Activated CD8-positive, alpha-beta memory T cell treated with anti-CD3 and anti-CD28 coated beads, Interleukin-2, amount 50 U/mL, for 24 hours (primary cell): Measurements from ENCODE around the gene ZBTB46.
"Not testable (repeated sequence)": the region's sequence is repeated elsewhere in the genome, so short reads cannot be mapped to it uniquely, and the experiment has no call there.

Experiments
- DNase-seq: peaks from one replicate; pipeline ENCODE4 v3.0.0-alpha.2; 2020; ENCODE audit errors: extremely low read depth

The ZBTB46 gene

GRCh38 chr20:63830841-63831588 is at the start of gene ZBTB46:
TSS of gene ZBTB46 (minus strand) at chr20:63831264. CDS start at chr20:63790757, 40,507 bp downstream.
- no peak for DNase-seq

DNA sequence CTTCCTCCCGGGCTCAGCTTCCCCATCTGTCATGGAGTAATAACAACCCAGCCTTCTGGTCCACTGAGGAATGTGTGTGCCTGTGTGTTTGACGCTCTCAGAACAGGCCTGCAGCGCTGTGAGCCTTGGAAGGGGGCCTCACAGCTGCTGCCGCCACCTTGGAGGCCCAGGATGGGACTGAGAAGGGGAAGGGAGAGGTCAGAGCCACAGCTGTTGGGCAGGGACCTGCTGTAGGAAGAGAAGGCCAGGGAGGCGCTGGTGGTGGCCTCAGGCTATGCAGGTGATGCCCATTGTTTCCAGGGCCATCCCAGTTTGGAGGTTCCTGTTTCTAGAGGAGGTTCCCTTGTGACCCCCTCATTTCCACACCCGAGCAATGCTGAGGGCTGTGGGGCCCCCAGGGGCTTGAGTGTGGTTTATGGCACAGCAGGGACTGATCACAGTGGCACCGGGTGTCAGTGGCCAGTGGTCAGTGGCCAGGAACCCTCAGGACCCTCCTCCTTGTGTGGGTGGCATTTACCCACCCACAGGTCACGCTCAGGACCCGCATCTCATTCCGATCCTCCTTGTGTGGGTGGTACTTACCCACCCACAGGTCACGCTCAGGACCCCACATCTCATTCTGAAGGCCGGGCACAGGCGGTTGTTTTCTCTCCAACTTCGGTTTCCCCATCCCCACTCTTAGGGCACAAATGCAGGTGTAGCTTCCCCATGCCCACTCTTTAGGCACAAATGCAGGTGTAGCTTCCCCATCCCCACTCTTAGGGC is 48.0 kb upstream of the ZBTB46 start:
- no peak for DNase-seq

DNA sequence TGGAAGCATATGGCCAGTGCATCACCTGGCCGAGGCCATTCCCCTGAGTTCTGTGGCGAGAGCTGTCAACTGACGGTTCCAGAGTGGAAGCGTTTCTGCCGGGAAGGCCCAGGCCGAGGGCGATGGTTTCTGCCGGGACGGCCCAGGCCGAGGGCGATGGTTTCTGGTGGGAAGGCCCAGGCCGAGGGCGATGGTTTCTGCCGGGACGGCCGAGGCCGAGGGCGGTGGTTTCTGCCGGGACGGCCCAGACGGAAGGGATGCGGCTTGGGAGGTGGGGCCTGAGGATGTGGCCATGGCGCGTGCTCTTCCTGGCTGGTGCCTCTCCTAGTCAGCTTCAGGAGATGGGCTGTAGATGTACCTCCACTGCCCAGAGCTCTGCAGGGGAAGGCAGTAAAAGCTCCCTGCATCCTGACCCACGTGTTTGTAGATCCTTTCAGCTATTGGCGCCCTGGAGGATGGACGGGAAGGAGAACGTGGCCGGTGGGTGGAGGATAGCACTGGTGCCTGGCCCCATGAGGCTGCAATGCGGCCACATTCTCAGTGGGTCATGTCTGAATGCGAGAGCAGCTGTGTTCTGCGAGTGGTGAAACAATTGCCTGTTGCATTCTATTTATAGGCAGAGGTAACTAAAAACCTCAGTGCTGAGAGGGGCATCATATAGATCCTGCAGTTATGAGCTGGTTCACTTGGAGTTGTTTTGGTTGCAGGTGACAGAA is 46.8 kb upstream of the ZBTB46 start:
- no peak for DNase-seq

- no peak for DNase-seq
Observed at GRCh38 chr20:63876489-63877036, 45.5 kb upstream of the ZBTB46 start.

GRCh38 chr20:63874241-63874640 is 43.2 kb upstream of the ZBTB46 start:
- DNase-seq = not testable (repeated sequence)

GRCh38 chr20:63873477-63873971 is 42.5 kb upstream of the ZBTB46 start:
- DNase-seq = no peak

- no peak for DNase-seq
Observed at GRCh38 chr20:63868264-63868663, 37.2 kb upstream of the ZBTB46 start.

DNA sequence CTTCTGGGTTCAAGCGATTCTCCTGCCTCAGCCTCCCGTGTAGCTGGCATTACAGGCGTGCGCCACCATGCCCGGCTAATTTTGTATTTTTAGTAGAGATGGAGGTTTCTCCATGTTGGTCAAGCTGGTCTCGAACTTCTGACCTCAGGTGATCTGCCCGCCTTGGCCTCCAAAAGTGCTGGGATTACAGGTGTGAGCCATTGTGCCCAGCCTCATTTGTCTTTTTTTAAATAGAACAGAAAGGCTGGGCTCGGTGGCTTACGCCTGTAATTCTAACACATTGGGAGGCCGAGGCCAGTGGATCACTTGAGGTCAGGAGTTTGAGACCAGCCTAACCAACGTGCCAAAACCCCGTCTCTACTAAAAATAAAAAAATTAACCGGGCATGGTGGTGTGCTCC is 36.0 kb upstream of the ZBTB46 start:
- not testable (repeated sequence) for DNase-seq

GRCh38 chr20:63864978-63865640 is 34.0 kb upstream of the ZBTB46 start, which contains the start of gene TPD52L2:
TSS of gene TPD52L2 (plus strand) at chr20:63865270. CDS start at chr20:63865366, 96 bp downstream.
- peak; percentile 96 for DNase-seq

- no peak for DNase-seq
Observed at GRCh38 chr20:63864545-63864977, 33.5 kb upstream of the ZBTB46 start.

DNA sequence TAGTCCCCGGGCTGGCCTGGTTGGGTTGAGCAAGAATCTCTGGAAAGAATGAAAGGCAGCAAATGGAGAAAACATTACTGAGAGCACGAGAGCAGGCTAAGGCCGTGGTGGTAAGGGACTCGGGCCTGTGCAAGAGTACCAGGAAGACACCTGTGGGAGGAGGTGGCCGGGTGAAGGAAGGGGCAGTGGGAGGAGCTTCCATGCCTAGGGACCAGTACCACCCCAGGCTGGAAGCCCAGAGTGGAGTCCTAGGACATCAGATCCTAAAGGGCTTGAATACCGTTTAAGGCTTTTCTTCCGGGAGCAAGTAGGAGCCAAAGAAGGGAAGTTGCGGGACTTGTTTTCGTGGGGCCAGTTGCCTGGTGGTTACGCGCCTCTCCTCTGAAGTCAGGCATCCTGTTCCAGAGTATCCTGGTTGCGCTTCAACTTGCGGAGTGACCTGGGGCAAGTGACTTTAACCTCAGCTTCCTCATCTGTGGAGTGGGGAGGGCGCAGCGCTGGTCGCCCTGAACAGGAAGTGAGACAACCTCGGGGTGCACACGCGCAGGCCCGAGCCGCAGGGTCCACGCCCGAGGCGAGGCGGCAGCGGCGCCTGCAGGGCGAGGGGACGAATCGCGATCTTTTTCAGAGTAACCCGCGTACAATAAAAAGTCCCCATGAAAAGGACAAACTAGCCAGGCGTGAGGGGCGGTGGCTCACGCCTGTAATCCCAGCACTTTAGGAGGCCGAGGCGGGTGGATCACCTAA is 32.9 kb upstream of the ZBTB46 start:
- DNase-seq = peak; percentile 44

DNA sequence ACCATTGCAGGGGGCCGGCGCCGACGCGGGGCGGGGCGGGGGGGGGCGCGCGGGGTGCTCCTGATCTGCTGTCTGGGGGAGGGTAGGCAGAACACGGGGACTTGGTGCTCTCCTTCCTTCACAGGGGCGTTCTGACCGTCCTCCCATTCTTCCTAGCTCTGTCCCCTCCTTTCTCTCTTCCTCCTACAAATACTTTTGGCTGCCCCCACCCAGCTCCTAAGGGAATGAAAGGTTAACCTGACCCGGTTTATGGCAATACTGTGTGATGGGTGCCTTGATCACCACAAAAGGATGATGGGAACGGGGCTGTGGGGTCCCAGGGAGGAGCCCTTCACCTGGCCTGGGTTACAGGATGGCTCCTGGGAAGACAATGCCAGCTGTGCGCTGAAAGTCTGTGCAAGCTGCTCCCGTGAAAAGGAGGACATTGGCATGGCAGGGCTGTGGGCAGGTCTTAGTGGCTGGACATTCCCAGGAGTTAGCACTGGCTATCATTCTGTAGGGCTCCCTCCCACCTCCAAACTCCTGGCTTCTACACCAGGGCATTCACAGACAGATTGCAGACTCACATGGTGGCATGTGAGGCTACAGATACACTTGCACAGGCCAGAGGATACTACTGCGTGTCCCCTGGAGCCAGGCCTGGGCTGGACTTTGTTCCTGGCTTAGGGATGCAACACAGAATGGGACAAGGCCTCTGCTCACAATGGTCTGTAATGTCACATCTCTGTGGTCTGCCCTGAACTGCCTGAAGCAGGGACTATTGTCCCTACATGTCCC is 32.1 kb upstream of the ZBTB46 start:
- DNase-seq = no peak

DNA sequence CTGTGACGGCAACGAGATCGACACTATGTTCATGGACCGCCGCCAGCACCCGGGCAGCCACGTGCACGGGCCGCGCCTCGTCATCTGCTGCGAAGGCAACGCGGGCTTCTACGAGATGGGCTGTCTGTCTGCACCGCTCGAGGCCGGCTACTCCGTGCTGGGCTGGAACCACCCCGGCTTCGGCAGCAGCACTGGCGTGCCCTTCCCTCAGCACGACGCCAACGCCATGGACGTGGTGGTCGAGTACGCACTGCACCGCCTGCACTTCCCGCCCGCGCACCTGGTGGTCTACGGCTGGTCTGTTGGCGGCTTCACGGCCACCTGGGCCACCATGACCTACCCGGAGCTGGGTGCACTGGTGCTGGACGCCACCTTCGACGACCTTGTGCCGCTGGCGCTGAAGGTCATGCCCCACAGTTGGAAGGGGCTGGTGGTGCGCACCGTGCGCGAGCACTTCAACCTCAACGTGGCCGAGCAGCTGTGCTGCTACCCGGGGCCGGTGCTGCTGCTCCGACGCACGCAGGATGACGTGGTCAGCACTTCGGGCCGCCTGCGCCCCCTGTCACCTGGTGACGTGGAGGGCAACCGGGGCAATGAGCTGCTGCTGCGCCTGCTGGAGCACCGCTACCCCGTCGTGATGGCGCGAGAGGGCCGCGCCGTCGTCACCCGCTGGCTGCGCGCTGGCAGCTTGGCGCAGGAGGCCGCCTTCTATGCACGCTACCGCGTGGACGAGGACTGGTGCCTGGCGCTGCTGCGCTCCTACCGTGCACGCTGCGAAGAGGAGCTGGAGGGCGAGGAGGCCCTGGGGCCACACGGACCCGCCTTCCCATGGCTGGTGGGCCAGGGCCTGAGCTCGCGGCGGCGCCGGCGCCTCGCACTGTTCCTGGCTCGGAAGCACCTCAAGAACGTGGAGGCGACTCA is 31.2 kb upstream of the ZBTB46 start:
- DNase-seq = no peak

DNA sequence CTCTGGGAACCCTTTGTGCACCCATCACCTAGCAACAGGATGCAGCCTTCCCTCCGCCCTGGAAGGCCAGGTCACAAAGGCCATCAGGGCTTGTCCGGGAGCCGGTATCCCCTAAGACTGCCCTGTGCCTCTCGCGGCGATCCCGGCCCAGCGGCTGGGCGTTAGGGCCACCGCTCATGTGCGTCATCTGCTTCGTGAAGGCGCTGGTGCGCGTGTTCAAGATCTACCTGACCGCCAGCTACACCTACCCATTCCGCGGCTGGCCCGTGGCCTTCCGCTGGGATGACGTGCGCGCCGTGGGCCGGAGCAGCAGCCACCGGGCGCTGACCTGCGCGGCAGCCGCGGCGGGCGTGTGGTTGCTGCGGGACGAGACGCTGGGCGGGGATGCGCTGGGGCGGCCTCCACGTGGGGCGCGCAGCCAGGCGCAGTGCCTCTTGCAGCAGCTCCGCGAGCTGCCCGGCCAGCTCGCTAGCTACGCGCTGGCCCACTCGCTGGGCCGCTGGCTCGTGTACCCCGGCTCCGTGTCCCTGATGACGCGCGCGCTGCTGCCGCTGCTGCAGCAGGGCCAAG is 30.4 kb upstream of the ZBTB46 start, which contains the start of gene ABHD16B:
Gene ABHD16B, plus strand, starts transcription at position 134 of the 570 bp plus-strand sequence. Its CDS starts 43 bp downstream, at position 177.
- no peak for DNase-seq

- DNase-seq = no peak
Observed at GRCh38 chr20:63860325-63861051, 29.4 kb upstream of the ZBTB46 start.

DNA sequence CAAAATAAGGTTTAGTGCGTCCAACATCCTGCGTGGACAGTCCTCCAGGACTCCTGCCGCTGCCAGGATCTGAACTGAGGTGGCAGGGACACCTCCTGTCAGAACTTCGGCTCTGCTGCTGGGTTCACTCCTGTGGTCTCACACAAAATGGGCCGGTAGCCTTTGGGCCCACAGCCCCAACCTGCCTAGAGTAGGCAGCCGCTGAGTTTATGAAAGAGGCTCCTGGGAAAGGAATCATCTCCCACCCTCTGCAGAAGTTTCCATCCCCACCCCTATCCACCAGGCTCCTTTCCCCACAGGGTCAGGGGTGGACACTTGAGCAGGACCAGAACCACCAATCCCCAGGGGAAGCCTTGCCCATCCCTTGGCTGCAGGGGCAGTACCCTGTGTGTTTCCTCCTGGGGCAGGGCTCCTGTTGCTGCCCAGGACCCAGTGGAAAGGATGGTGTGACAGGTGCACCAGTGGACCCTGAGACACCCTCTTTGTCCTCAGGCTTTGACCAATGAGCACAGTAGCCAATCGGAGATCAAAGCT is 28.2 kb upstream of the ZBTB46 start:
- DNase-seq = no peak
